Tibial nerve (tissue), 4 donors: ENCODE results near the gene GNB3.

Experiments
- EP300 ChIP-seq, 2 donors: sonication (generic); formaldehyde crosslinking; IDR thresholded peaks; one replicate each; pipeline ENCODE4 v1.6.1; 2017; ENCODE audit warnings: antibody characterized with exemption in 2 of 2, mild to moderate bottlenecking in 1 of 2
- POLR2A ChIP-seq, 2 donors: fragments of 450-650 bp; IDR thresholded peaks; one replicate each; pipeline ENCODE4 v1.6.1; 2017; ENCODE audit warnings: antibody characterized with exemption in 2 of 2, mild to moderate bottlenecking in 2 of 2, moderate library complexity in 2 of 2
- TF ChIP-seq, protein P1 (sequence below), 5 experiments: fragments of 200-600 bp in 3 of 5; fragments of 450-650 bp in 2 of 5; sonication (generic) in 3 of 5; IDR thresholded peaks; one replicate each; pipeline ENCODE4 v1.5.1; 2016 to 2019; ENCODE audit warnings: antibody characterized with exemption in 5 of 5, mild to moderate bottlenecking in 3 of 5, moderate library complexity in 2 of 5

DNA sequence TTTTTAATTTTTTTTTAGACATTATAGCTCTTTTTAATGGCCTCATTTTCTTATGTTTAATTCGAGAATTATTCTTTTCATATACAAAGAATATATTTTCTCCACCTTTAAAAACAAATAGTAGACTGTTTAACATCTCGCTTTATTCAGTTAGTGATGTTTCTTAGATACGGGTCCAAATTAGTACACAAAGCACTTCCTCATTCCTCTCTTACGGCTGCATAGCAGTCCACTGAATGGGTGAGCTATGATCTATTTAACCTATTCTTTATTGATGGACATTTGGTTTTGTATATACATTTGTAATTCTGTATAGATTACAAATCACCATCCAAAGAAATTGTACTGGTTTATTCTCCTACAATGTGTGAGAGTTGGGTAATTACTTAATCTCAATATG, 27.4 kb upstream of the GNB3 start:
- TF ChIP-seq, protein P1, sequence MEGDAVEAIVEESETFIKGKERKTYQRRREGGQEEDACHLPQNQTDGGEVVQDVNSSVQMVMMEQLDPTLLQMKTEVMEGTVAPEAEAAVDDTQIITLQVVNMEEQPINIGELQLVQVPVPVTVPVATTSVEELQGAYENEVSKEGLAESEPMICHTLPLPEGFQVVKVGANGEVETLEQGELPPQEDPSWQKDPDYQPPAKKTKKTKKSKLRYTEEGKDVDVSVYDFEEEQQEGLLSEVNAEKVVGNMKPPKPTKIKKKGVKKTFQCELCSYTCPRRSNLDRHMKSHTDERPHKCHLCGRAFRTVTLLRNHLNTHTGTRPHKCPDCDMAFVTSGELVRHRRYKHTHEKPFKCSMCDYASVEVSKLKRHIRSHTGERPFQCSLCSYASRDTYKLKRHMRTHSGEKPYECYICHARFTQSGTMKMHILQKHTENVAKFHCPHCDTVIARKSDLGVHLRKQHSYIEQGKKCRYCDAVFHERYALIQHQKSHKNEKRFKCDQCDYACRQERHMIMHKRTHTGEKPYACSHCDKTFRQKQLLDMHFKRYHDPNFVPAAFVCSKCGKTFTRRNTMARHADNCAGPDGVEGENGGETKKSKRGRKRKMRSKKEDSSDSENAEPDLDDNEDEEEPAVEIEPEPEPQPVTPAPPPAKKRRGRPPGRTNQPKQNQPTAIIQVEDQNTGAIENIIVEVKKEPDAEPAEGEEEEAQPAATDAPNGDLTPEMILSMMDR (IDR thresholded peaks at IDR 0.05), result no peak
- no peak for TF ChIP-seq EP300 (IDR thresholded peaks at IDR 0.05)
- no peak for TF ChIP-seq POLR2A (IDR thresholded peaks at IDR 0.05)
